HG03378 (cell line): ENCODE measurements around the gene SYPL1.

Source experiments
- ATAC-seq: cut with Tn5 transposase; IDR thresholded peaks from one replicate; pipeline ENCODE4 v1.9.1; 2021; ENCODE audit warnings: mild to moderate bottlenecking, moderate library complexity; ENCODE audit not compliant: unreplicated experiment

SYPL1 gene

GRCh38 chr7:106054156-106054910 is 57.8 kb downstream of the SYPL1 start:
- no peak for ATAC-seq

DNA sequence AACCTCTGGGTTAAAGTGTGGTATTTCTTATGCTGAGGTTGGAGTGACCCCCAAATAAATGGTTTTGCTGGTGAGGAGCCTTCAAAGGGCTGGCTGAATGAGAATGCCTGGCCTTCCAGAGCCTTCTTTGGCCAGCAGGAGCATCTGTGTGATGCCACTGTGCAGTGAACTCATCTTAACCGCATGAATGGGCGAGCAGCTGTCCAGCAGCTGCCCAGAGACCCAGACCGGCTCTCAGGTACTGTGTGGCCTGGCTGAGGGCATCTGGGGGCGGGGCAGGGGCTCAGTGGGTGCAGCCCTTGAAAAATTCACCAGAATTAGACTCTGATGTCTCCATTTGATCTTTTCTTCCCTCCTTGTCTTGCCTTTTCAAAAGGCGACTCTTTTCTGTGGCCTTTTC is 59.0 kb downstream of the SYPL1 start:
- ATAC-seq = no peak

GRCh38 chr7:106052681-106053080 is 59.4 kb downstream of the SYPL1 start:
- no peak for ATAC-seq

- ATAC-seq = no peak
These were observed 61.4 kb downstream of the SYPL1 start for GRCh38 chr7:106050746-106051117.

GRCh38 chr7:106050002-106050745 is 61.9 kb downstream of the SYPL1 start:
- no peak for ATAC-seq

GRCh38 chr7:106049139-106049752 is 62.9 kb downstream of the SYPL1 start:
- no peak for ATAC-seq

DNA sequence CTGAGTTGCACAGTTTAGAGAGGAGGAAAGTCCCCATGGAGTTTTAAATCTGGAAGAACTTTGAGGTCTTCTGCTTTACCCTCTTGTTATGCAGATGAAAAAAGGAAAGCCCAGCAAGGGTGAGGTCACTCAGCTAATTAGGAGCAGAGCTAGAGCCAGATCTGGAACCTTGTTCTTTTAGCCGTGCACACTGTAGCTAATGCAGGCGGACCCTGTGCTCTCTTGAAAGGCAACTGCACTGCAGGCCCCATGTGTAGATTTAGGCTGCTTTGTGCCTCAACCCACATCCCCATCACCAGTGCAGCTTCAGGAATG is 63.4 kb downstream of the SYPL1 start:
- ATAC-seq = no peak

- no peak for ATAC-seq
These were observed 64.0 kb downstream of the SYPL1 start for GRCh38 chr7:106047818-106048705.

- ATAC-seq = no peak
These were observed 64.9 kb downstream of the SYPL1 start for GRCh38 chr7:106047184-106047583.

DNA sequence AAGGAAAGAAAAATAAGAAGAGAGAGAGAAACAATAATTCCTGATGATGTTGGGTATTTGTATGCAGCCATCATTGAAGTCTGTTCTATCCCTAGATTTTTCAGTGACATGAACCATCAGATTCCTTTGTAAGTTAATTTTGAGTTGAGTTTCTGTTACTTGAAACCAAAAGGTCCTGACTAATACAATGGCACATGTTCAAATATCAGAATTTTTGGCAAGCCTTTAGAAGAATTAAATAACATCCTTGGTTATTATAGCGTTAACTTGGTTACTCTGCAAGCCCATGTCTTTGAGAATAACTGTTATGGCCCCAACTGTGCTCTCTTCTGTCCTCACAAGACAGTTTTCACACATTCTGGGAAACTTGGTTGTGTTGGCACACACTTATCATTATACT is 66.5 kb downstream of the SYPL1 start:
- no peak for ATAC-seq

DNA sequence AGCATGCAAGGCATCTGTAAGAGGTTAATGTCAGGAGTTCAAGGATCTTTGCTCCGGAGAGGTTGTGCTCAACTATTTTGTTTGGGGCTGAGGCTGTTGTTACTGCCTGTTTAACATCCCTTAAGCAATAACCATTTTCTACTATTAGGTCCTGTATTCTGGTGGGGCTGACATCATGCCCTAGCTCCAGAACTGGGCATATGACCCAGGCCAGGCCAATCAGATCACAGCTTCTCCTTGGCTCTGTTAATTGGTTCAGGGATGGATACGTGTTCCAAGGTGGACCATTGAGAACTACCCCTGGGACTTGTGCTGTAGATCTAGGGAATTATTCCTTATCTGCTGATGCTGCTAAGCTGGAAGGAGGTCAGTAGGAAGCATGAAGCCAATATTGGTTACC is 67.0 kb downstream of the SYPL1 start:
- ATAC-seq = no peak

DNA sequence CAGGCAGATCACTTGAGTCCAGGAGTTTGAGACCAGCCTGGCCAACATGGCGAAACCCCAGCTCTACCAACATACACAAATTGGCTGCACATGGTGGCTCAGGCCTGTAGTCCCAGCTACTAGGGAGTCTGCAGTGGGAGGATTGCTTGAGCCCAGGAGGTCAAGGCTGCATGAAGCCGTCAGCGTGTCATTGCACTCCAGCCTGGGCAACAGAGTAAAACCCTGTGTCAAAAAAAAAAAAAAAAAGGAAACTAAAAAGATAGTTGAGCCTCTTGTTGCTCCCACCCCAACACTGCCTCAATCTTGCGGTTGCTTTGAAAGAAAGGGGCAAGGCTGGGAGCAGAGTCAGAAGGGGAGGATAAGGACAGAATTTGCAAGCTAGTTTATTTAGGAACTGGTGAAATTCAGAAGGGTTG is 69.9 kb downstream of the SYPL1 start:
- no peak for ATAC-seq

DNA sequence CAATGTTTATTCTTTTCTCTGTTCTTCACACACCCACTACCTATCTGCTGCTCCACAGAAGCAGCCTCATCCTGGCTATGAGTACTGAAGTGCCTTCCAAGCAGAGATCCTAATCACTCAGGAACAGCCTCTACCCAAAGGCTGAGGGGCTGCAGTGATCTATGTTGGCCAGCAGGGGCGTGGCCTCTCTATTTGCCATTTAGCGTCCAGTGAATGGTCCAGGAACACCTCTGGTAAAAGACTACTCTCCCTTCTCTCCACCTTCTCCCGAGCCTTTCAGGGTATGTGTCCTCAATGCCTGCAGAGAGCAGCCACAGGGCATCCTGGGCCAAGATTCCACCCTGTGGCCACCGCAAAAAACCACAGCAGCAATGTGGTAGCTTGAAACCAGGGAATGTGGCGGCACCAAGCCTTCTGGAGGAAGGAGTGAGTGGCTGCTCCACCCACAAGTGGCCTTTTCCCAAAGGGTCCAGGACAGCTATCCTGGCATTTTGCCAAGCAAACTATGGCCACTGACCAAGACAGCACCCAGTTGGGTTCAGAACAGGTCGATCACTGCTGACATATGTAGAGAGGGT is 70.9 kb downstream of the SYPL1 start:
- no peak for ATAC-seq
